Smooth muscle cell of bladder (primary cell): ENCODE data around the gene GXYLT2. TPM values are rescaled to one million over a fixed set of nuclear protein-coding genes. Genes with fewer than 3 reads are reported as not detected.

Source experiments
- total RNA-seq: library from RNA; depleted of rRNA; stranded (reverse); fragments of >200 nt; gene quantifications from 2 replicates; pipeline ENCODE4 v1.2.3, GENCODE V29; 2014

The GXYLT2 gene
- total RNA-seq: 34.8 and 36.1 TPM in 2 replicates

DNA sequence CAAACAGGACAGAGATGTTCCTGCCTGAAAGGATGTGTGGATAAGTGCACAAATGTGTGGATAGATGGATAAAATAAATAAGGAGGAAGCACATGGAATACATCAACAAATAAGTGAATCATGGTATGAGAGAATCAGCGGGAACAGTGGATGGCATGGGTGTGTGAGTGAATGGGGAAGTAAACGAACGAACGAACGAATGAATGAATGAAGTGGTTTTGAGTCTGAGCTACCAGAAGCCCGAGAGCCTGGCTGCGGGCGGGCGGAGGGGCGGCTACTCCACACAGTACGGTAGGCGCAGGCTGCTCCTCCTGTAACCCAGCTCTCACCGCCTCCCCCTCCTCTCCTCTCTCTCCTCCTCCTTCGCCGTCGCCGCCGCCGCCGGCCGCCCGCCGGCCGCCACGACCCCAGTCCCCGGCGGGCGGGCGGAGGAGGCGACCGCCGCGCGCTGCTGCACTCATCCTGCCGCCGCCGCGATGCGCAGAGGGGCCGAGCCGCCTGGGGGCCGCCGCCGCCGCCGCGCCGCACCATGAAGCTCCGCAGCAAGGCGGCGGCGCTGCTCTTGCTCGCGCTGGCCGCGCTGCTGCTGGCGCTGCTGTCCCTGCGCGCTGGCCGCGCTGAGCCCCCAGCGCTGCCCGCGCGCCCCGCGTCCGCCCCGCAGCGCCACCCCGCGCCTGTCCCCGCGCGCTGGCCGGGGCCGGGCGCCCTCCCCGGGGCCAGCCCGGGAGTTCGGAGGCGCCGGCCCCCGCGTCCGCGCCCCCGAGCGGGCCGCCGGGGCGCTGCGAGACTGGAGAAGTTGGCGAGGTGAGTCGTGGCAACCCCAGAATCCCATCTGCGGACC lies at the start of gene GXYLT2:
TSS of gene GXYLT2 (plus strand) at position 342 of the 841 bp plus-strand sequence. CDS start at position 530, 188 bp downstream.

DNA sequence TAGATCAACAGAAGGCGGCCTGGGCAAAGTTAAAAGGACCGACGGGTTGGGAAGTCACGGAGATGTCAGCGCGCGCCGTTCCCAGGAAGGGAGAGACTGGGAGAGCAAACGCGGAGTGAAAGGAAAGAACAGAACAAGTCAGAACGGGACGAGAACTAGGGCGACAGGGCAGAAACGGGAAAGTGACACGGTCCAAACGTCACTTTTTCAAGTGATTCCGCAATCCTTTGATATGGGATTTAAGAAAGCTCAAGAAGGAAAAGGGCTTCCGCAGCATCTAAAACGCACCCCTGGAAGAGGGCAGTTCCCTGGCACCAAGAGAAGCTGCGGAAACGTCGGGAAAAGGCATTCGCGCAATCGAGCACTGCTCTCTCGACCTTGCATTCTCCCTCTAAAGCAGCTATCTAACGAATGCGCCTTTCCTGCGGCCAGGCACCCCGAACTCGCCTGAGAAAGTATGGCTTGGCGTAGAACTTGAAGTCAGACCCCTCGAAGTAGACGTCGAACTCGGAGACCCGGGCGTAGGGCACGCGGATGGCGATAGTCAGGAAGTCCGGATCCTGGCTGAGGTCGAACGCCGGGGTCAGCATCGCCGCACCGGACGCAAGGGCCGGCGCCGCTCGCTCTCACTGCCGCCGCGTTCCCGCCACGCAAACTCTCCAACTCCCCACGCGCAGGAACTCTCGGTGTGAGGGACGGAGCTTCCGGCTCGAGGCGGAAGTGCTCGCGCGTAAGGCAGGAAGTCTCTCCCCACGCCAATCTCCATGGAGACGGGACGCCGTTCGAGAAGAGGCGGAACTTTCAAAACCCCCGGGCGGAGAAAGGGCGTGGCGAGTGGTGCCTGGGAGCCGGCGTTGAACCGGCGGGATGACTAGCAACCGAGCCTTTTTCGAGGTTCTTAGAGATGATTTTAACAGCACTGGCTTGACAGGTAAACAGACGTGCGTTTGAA lies 39.8 kb upstream of the GXYLT2 start, which contains the start of gene SHQ1:
TSS of gene SHQ1 (minus strand) at position 695 of the 952 bp plus-strand sequence. CDS start at position 590, 105 bp downstream.

DNA sequence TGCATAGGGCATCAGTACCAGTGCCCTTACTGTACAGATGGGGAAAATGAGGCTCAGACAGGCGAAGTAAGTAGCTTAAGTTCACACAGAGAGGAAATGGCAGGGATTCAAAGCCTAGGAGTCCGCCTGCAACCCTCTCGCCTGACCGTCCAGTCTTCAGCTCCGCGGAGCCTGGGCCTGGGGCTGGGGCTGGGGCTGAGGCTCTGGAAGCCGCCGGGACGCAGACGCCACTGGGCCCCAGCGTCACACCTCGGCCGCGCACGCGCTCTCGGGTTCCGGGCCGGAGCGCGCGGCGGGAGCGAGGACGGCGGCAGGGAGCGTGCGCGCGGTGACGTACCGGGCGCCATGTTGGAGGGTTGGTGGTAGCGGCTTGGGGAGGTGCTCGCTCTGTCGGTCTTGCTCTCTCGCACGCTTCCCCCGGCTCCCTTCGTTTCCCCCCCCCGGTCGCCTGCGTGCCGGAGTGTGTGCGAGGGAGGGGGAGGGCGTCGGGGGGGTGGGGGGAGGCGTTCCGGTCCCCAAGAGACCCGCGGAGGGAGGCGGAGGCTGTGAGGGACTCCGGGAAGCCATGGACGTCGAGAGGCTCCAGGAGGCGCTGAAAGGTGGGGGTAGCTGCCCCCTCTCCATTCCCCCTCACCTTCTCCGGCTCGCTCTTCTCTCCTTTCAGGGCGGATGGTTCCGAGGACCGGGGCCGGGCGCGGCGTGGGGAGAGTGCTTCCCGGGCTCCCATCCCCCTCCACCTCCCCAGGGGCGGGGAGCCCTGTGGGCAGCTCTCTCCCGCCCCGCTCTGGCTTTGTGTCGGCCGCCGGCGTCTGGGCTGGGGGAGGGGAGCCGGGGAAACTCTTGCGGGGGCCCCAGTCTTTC lies 108.9 kb downstream of the GXYLT2 start, which contains the start of gene PPP4R2:
TSS of gene PPP4R2 (plus strand) at position 339 of the 861 bp plus-strand sequence. CDS start at position 566, 227 bp downstream.

Other genes with a start within 250 kb of the GXYLT2 start
- 14.5 and 19.1 TPM in 2 replicates for gene SHQ1, start 39.6 kb upstream of the GXYLT2 start, total RNA-seq
- gene PPP4R2, start 108.8 kb downstream of the GXYLT2 start, total RNA-seq: 79.2 and 87.5 TPM in 2 replicates
- gene EBLN2, start 173.6 kb downstream of the GXYLT2 start, total RNA-seq: 4.3 and 4.6 TPM in 2 replicates